H9 (cell line): ENCODE results near the gene ZBED2. TPM values are rescaled to one million over a fixed set of nuclear protein-coding genes. Genes with fewer than 3 reads are reported as not detected.

ENCODE experiments used
- DNase-seq: peaks from one replicate; pipeline ENCODE4 v3.0.0-alpha.2; 2017
- H2AFZ ChIP-seq: one replicate; pipeline ENCODE4 v1.6.1; 2013; ENCODE audit warnings: mild to moderate bottlenecking, low read length, control low read depth, moderate library complexity
- H2AK5ac ChIP-seq: 2 replicates; pipeline ENCODE4 v1.6.1; 2013; ENCODE audit warnings: low read length, control low read depth, mixed read lengths; ENCODE audit not compliant: insufficient read length
- H2BK120ac ChIP-seq: one replicate; pipeline ENCODE4 v1.6.1; 2013; ENCODE audit warnings: low read depth, mild to moderate bottlenecking, low read length, control low read depth, inconsistent platforms; ENCODE audit not compliant: poor library complexity, severe bottlenecking
- H2BK12ac ChIP-seq: 2 replicates; pipeline ENCODE4 v1.6.1; 2013; ENCODE audit warnings: low read length, control low read depth, mixed read lengths, low read depth; ENCODE audit not compliant: insufficient read length
- H2BK15ac ChIP-seq: 2 replicates; pipeline ENCODE4 v1.6.1; 2013; ENCODE audit warnings: low read depth, low read length, control low read depth
- H2BK20ac ChIP-seq: one replicate; pipeline ENCODE4 v1.6.1; 2013; ENCODE audit warnings: low read depth, mild to moderate bottlenecking, low read length, control low read depth, inconsistent platforms; ENCODE audit not compliant: poor library complexity, severe bottlenecking
- H2BK5ac ChIP-seq: 2 replicates; pipeline ENCODE4 v1.6.1; 2013; ENCODE audit warnings: low read length, control low read depth, mixed read lengths; ENCODE audit not compliant: insufficient read length
- H3K14ac ChIP-seq: 2 replicates; pipeline ENCODE4 v1.6.1; 2013; ENCODE audit warnings: low read length, control low read depth; ENCODE audit not compliant: insufficient read depth
- H3K18ac ChIP-seq: 2 replicates; pipeline ENCODE4 v1.6.1; 2013; ENCODE audit warnings: low read depth, mild to moderate bottlenecking, mixed read lengths, low read length, control low read depth; ENCODE audit not compliant: insufficient read length
- H3K23ac ChIP-seq: 2 replicates; pipeline ENCODE4 v1.6.1; 2013; ENCODE audit warnings: low read length, control low read depth, mixed read lengths, low read depth; ENCODE audit not compliant: insufficient read length
- H3K23me2 ChIP-seq: 2 replicates; pipeline ENCODE4 v1.6.1; 2013; ENCODE audit warnings: low read depth, mild to moderate bottlenecking, mixed read lengths, low read length, control low read depth; ENCODE audit not compliant: insufficient read length, poor library complexity, severe bottlenecking
- H3K27ac ChIP-seq: 2 replicates; pipeline ENCODE4 v1.5.1; 2013; ENCODE audit warnings: low read length, control low read depth, mixed read lengths, low read depth; ENCODE audit not compliant: insufficient read length
- H3K27me3 ChIP-seq: 2 replicates; pipeline ENCODE4 v1.6.1; 2013; ENCODE audit warnings: low read length, control low read depth, inconsistent platforms; ENCODE audit not compliant: insufficient read depth
- H3K4ac ChIP-seq: 2 replicates; pipeline ENCODE4 v1.6.1; 2013; ENCODE audit warnings: low read depth, mild to moderate bottlenecking, control low read depth, inconsistent platforms, low read length, moderate library complexity
- H3K4me1 ChIP-seq: 2 replicates; pipeline ENCODE4 v1.6.1; 2013; ENCODE audit warnings: low read length, control low read depth, inconsistent platforms; ENCODE audit not compliant: insufficient read depth
- H3K4me2 ChIP-seq: 2 replicates; pipeline ENCODE4 v1.6.1; 2013; ENCODE audit warnings: low read length, control low read depth, mixed read lengths; ENCODE audit not compliant: insufficient read length, insufficient read depth
- H3K56ac ChIP-seq: 2 replicates; pipeline ENCODE4 v1.6.1; 2013; ENCODE audit warnings: low read depth, mild to moderate bottlenecking, mixed read lengths, low read length, control low read depth; ENCODE audit not compliant: insufficient read length
- H3K79me1 ChIP-seq: 2 replicates; pipeline ENCODE4 v1.6.1; 2013; ENCODE audit warnings: low read depth, mild to moderate bottlenecking, moderate library complexity, low read length, control low read depth, inconsistent platforms; ENCODE audit not compliant: insufficient read depth, poor library complexity, severe bottlenecking
- H3K79me2 ChIP-seq: 2 replicates; pipeline ENCODE4 v1.6.1; 2013; ENCODE audit warnings: low read length, control low read depth, inconsistent platforms; ENCODE audit not compliant: insufficient read depth
- H3K9ac ChIP-seq: 2 replicates; pipeline ENCODE4 v1.6.1; 2013; ENCODE audit warnings: low read length, control low read depth, mixed read lengths; ENCODE audit not compliant: insufficient read length; ENCODE audit errors: extremely low read depth
- H3K9me3 ChIP-seq: one replicate; pipeline ENCODE4 v1.6.1; 2013; ENCODE audit warnings: low read depth, low read length, inconsistent platforms; ENCODE audit not compliant: control insufficient read depth
- H3T11ph ChIP-seq: one replicate; pipeline ENCODE4 v1.6.1; 2013; ENCODE audit warnings: mild to moderate bottlenecking, low read length, control low read depth, inconsistent platforms
- H4K20me1 ChIP-seq: one replicate; pipeline ENCODE4 v1.6.1; 2013; ENCODE audit not compliant: control insufficient read depth, insufficient read length, insufficient read depth
- H4K5ac ChIP-seq: 2 replicates; pipeline ENCODE4 v1.6.1; 2013; ENCODE audit warnings: low read depth, mild to moderate bottlenecking, mixed read lengths, low read length, control low read depth; ENCODE audit not compliant: insufficient read length
- H4K8ac ChIP-seq: replicated peaks from 2 replicates; pipeline ENCODE4 v1.6.1; 2013; ENCODE audit warnings: low read length, control low read depth, mixed read lengths, low read depth; ENCODE audit not compliant: insufficient read length
- H4K91ac ChIP-seq: 2 replicates; pipeline ENCODE4 v1.6.1; 2013; ENCODE audit warnings: low read depth, mild to moderate bottlenecking, moderate library complexity, mixed read lengths, low read length, control low read depth; ENCODE audit not compliant: insufficient read length
- H3K27ac Mint-ChIP-seq, 3 experiments: 2 replicates in 2 of 3; 3 replicates in 1 of 3; pipeline ENCODE4 v1.8.0; 2020 to 2021; ENCODE audit warnings: mixed read lengths in 3 of 3, mild to moderate bottlenecking in 1 of 3, moderate library complexity in 1 of 3
- H3K27me3 Mint-ChIP-seq: 2 replicates; pipeline ENCODE4 v1.8.0; 2021; ENCODE audit warnings: low read depth, mild to moderate bottlenecking, moderate library complexity, mixed read lengths
- H3K36me3 Mint-ChIP-seq, 3 experiments: 2 replicates in 2 of 3; 3 replicates in 1 of 3; pipeline ENCODE4 v1.8.0; 2020 to 2021; ENCODE audit warnings: low read depth in 3 of 3, mixed read lengths in 3 of 3; ENCODE audit not compliant: insufficient read depth in 1 of 3
- H3K4me1 Mint-ChIP-seq, 2 experiments: 2 replicates each; pipeline ENCODE4 v1.8.0; 2020; ENCODE audit warnings: mixed read lengths in 2 of 2
- H3K4me3 Mint-ChIP-seq, 2 experiments: 2 replicates in 1 of 2; 3 replicates in 1 of 2; pipeline ENCODE4 v1.8.0; 2020 to 2021; ENCODE audit warnings: mild to moderate bottlenecking in 2 of 2, mixed read lengths in 2 of 2, moderate library complexity in 1 of 2
- H3K9me3 Mint-ChIP-seq, 2 experiments: 2 replicates in 1 of 2; 3 replicates in 1 of 2; pipeline ENCODE4 v1.8.0; 2020; ENCODE audit warnings: mild to moderate bottlenecking in 2 of 2, mixed read lengths in 2 of 2, moderate library complexity in 1 of 2
- CTCF ChIP-seq: fragments of 200-600 bp; sonication (generic); conservative IDR thresholded peaks from 3 replicates; pipeline ENCODE4 v1.8.0; 2021; ENCODE audit warnings: antibody characterized with exemption, mild to moderate bottlenecking
- whole genome bisulfite sequencing: extraction: QIAGEN DNeasy Blood & Tissue Kit; methylation state at CpG from one replicate; pipeline ENCODE4 v1.1.7; 2013; ENCODE audit warnings: missing lambda C conversion rate, low lambda C conversion rate, mixed read lengths; ENCODE audit not compliant: insufficient read length; ENCODE audit errors: extremely low coverage; 5-methylcytosine and 5-hydroxymethylcytosine counted together
- total RNA-seq: library from RNA; stranded (reverse); gene quantifications from 2 replicates; pipeline ENCODE4 v1.2.1, GENCODE V29; 2021

The ZBED2 gene
- total RNA-seq, 1 experiment from 2014 or later = not detected

DNA sequence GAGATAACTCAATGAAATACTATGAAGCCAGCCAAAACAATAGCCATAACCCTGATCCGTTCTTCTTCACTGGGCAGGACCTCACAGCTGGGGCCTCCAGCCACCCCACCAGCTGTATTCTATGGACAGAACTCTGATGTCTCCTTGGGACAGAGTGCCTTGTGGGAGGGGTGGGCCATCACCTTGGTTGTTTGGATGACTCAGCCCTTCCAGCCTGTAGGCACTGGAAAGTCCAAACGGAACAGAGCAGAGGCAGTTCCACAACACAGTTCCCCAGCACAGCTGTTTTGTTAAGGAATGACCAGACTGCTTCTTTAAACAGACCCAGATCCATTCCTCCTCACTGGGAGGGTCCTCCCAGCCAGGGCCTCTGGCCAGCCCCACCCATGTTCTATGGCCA lies 31.9 kb upstream of the ZBED2 start:
- peaks cover 0 to 14% (median 6%) of the 10 kb centered on the region in 3 experiments; a peak in 4 of 7 replicates for H3K36me3 Mint-ChIP-seq
- H3K4me1 Mint-ChIP-seq = no peaks in the 10 kb centered on the region
- H3K79me2 ChIP-seq = no peaks in the 10 kb centered on the region
- no peak overlapping the region for H3K56ac ChIP-seq
- H4K5ac ChIP-seq = no peak overlapping the region
- no peak overlapping the region for H4K91ac ChIP-seq
- no peak overlapping the region for H4K8ac ChIP-seq
- no peak for TF ChIP-seq CTCF
- no peak for DNase-seq
- H3K14ac ChIP-seq = no peak overlapping the region
- no peak overlapping the region for H3K4ac ChIP-seq
- H3K23me2 ChIP-seq = no peaks in the 10 kb centered on the region
- peaks cover 10 to 14% of the 10 kb centered on the region in 2 experiments for H3K9me3 Mint-ChIP-seq
- no peaks in the 10 kb centered on the region for H3K79me1 ChIP-seq
- no peaks in the 10 kb centered on the region for H4K20me1 ChIP-seq
- H3K27me3 ChIP-seq = no peaks in the 10 kb centered on the region
- H2BK12ac ChIP-seq = no peak overlapping the region
- no peak overlapping the region for H2BK120ac ChIP-seq
- no peak overlapping the region for H3K27ac Mint-ChIP-seq
- H3K9me3 ChIP-seq = no peaks in the 10 kb centered on the region
- no peak overlapping the region for H3K4me2 ChIP-seq
- H3K23ac ChIP-seq = no peak overlapping the region
- H3K4me3 Mint-ChIP-seq = no peak overlapping the region
- H2BK20ac ChIP-seq = no peak overlapping the region
- H3T11ph ChIP-seq = no peak overlapping the region
- no peaks in the 10 kb centered on the region for H3K4me1 ChIP-seq
- no CpG with 5 or more reads among the region's 2 CpGs for WGBS
- H2BK5ac ChIP-seq = no peak overlapping the region
- peaks cover 3% of the 10 kb centered on the region for H3K27me3 Mint-ChIP-seq
- no peak overlapping the region for H2BK15ac ChIP-seq
- H2AK5ac ChIP-seq = no peak overlapping the region
- H3K9ac ChIP-seq = no peak overlapping the region
- H3K18ac ChIP-seq = no peak overlapping the region
- H3K27ac ChIP-seq = no peak overlapping the region
- H2AFZ ChIP-seq = no peak overlapping the region
